Upper lobe of left lung (tissue), 4 donors: ENCODE measurements around the gene TIGIT.

ENCODE experiments used
- POLR2A ChIP-seq, 4 donors: fragments of 450-650 bp; IDR thresholded peaks; one replicate each; pipeline ENCODE4 v1.5.1; 2016 to 2017; ENCODE audit warnings: antibody characterized with exemption in 4 of 4, mild to moderate bottlenecking in 2 of 4
- TF ChIP-seq, protein P1 (sequence below), 6 experiments: fragments of 450-650 bp in 4 of 6; fragments of 200-600 bp in 2 of 6; sonication (generic) in 2 of 6; IDR thresholded peaks; one replicate each; pipeline ENCODE4 v1.5.1; 2016 to 2019; ENCODE audit warnings: antibody characterized with exemption in 6 of 6

DNA sequence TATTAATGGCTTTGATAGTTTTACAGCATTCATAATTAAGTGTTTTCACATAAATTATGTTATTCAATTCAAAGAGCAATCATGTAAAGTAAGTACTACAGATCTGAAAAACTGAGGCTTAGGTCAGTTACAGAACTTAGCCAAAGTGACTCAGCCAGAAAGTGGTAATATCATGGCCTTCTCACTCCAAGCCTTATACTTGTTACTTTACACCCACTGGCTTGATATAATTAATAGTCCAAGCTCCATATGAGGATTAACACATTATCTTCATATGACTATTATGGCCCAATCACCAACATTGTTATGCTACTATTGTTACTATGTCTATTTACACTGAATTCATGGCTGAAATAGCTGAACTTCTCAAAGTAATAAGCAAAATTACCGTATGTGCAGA, 50.7 kb downstream of the TIGIT start:
- TF ChIP-seq, protein P1, sequence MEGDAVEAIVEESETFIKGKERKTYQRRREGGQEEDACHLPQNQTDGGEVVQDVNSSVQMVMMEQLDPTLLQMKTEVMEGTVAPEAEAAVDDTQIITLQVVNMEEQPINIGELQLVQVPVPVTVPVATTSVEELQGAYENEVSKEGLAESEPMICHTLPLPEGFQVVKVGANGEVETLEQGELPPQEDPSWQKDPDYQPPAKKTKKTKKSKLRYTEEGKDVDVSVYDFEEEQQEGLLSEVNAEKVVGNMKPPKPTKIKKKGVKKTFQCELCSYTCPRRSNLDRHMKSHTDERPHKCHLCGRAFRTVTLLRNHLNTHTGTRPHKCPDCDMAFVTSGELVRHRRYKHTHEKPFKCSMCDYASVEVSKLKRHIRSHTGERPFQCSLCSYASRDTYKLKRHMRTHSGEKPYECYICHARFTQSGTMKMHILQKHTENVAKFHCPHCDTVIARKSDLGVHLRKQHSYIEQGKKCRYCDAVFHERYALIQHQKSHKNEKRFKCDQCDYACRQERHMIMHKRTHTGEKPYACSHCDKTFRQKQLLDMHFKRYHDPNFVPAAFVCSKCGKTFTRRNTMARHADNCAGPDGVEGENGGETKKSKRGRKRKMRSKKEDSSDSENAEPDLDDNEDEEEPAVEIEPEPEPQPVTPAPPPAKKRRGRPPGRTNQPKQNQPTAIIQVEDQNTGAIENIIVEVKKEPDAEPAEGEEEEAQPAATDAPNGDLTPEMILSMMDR (IDR thresholded peaks at IDR 0.05) = no peak
- TF ChIP-seq POLR2A (IDR thresholded peaks at IDR 0.05) = no peak
